SK-N-SH (cell line): ENCODE results near the gene MPEG1. TPM values are rescaled to one million over a fixed set of nuclear protein-coding genes. Genes with fewer than 3 reads are reported as not detected.

Source experiments
- CTCF ChIA-PET: fragments of 300-600, 350-600 bp; formaldehyde crosslinking; extraction: SDS; loops from one replicate; lab custom pipeline; 2021; lab: Yijun Ruan, JAX
- POLR2A ChIA-PET: fragments of 350-600 bp; sonication (Branson Sonifier 250); formaldehyde crosslinking; extraction: SDS; loops from one replicate; lab custom pipeline; 2020; ENCODE audit warnings: antibody characterized with exemption, inconsistent platforms; lab: Yijun Ruan, JAX
- DNase-seq: peaks from one replicate; pipeline ENCODE4 v3.0.0; 2012
- H2AFZ ChIP-seq: fragments of 200-600 bp; sonication (generic); 2 replicates; pipeline ENCODE4 v1.8.1; 2016; ENCODE audit warnings: antibody characterized with exemption, mild to moderate bottlenecking, low read depth
- H3F3A ChIP-seq: fragments of 200-600 bp; sonication (generic); replicated peaks from 2 replicates; pipeline ENCODE3; 2016; ENCODE audit warnings: antibody characterized with exemption, mild to moderate bottlenecking; ENCODE audit not compliant: insufficient read depth
- H3K27ac ChIP-seq, 2 experiments: fragments of 200-500 bp in 1 of 2; fragments of 200-600 bp in 1 of 2; sonication (Bioruptor generic) in 1 of 2; sonication (generic), shearing (Covaris generic) in 1 of 2; 2 replicates each; pipeline versions ENCODE4 v1.5.1 to v1.6.1; 2014 to 2016; ENCODE audit warnings: low read depth in 2 of 2, inconsistent platforms in 1 of 2, low read length in 1 of 2, mild to moderate bottlenecking in 1 of 2, mixed read lengths in 1 of 2
- H3K27me3 ChIP-seq: fragments of 200-600 bp; sonication (generic), shearing (Covaris generic); 2 replicates; pipeline ENCODE4 v1.6.1; 2016; ENCODE audit warnings: mixed run types; ENCODE audit not compliant: insufficient read depth
- H3K36me3 ChIP-seq, 2 experiments: fragments of 200-500 bp in 1 of 2; fragments of 200-600 bp in 1 of 2; sonication (Bioruptor generic) in 1 of 2; sonication (generic) in 1 of 2; replicated peaks in 1 of 2; 2 replicates each; pipeline versions ENCODE3 to v1.5.1; 2014 to 2016; ENCODE audit warnings: low read length in 1 of 2, mild to moderate bottlenecking in 1 of 2; ENCODE audit not compliant: insufficient read depth in 2 of 2, control insufficient read depth in 1 of 2
- H3K4me1 ChIP-seq, 2 experiments: fragments of 200-500 bp in 1 of 2; fragments of 200-600 bp in 1 of 2; sonication (Bioruptor generic) in 1 of 2; sonication (generic), shearing (Covaris generic) in 1 of 2; 2 replicates each; pipeline versions ENCODE4 v1.5.1 to v1.6.1; 2014 to 2016; ENCODE audit warnings: low read depth in 1 of 2, low read length in 1 of 2, mixed run types in 1 of 2; ENCODE audit not compliant: insufficient read depth in 2 of 2, control insufficient read depth in 1 of 2
- H3K4me2 ChIP-seq: fragments of 200-600 bp; sonication (generic), shearing (Covaris generic); 2 replicates; pipeline ENCODE4 v1.6.1; 2017; ENCODE audit warnings: mixed run types
- H3K4me3 ChIP-seq, 2 experiments: fragments of 200-500 bp in 1 of 2; fragments of 200-600 bp in 1 of 2; sonication (Bioruptor generic) in 1 of 2; sonication (generic), shearing (Covaris generic) in 1 of 2; 2 replicates each; pipeline versions ENCODE4 v1.5.1 to v1.8.1; 2014 to 2016; ENCODE audit warnings: low read depth in 2 of 2, inconsistent platforms in 1 of 2, low read length in 1 of 2, mild to moderate bottlenecking in 1 of 2, mixed read lengths in 1 of 2, moderate library complexity in 1 of 2
- H3K79me2 ChIP-seq: fragments of 200-600 bp; sonication (generic); 2 replicates; pipeline ENCODE4 v1.8.1; 2017; ENCODE audit warnings: mild to moderate bottlenecking; ENCODE audit not compliant: insufficient read depth
- H3K9ac ChIP-seq: fragments of 200-600 bp; sonication (generic); 2 replicates; pipeline ENCODE4 v1.6.1; 2017; ENCODE audit warnings: mixed run types
- H3K9me2 ChIP-seq: fragments of 200-600 bp; sonication (generic); 2 replicates; pipeline ENCODE4 v1.6.1; 2017; ENCODE audit warnings: mixed run types
- H3K9me3 ChIP-seq: fragments of 200-600 bp; sonication (generic); 2 replicates; pipeline ENCODE4 v1.6.1; 2017; ENCODE audit warnings: mixed run types, mild to moderate bottlenecking, moderate library complexity
- H4K20me1 ChIP-seq: fragments of 200-600 bp; sonication (generic); 2 replicates; pipeline ENCODE4 v1.6.1; 2017; ENCODE audit warnings: mild to moderate bottlenecking, mixed run types; ENCODE audit not compliant: insufficient read depth
- CHD2 ChIP-seq: fragments of 150-350 bp; IDR thresholded peaks from 2 replicates; pipeline ENCODE4 v1.6.1; 2018; ENCODE audit warnings: low read length; ENCODE audit not compliant: partially characterized antibody
- EP300 ChIP-seq, 2 experiments: IDR thresholded peaks; 2 replicates each; pipeline versions ENCODE4 v1.4.0 to v1.6.1; 2012; ENCODE audit warnings: borderline replicate concordance in 1 of 2, low read depth in 1 of 2, low read length in 1 of 2
- FOSL2 ChIP-seq: IDR thresholded peaks from 2 replicates; pipeline ENCODE4 v1.4.0; 2012; ENCODE audit warnings: low read depth, mild to moderate bottlenecking, moderate library complexity, borderline replicate concordance
- GABPA ChIP-seq: IDR thresholded peaks from 2 replicates; pipeline ENCODE4 v1.4.0; 2012; ENCODE audit warnings: low read depth, mild to moderate bottlenecking
- GATA2 ChIP-seq: sonication (generic); formaldehyde crosslinking; IDR thresholded peaks from 2 replicates; pipeline ENCODE4 v1.5.0; 2020; ENCODE audit warnings: mild to moderate bottlenecking, missing genetic modification reagents
- MEF2A ChIP-seq: IDR thresholded peaks from 2 replicates; pipeline ENCODE4 v1.4.0; 2012; ENCODE audit warnings: low read depth, borderline replicate concordance
- NRF1 ChIP-seq: IDR thresholded peaks from 2 replicates; pipeline ENCODE4 v1.6.1; 2012; ENCODE audit warnings: low read depth, mild to moderate bottlenecking, low read length
- RCOR1 ChIP-seq: fragments of 150-350 bp; IDR thresholded peaks from 2 replicates; pipeline ENCODE4 v1.6.1; 2017; ENCODE audit warnings: antibody characterized with exemption, low read length
- RFX5 ChIP-seq: IDR thresholded peaks from 2 replicates; pipeline ENCODE4 v1.6.1; 2012; ENCODE audit warnings: mild to moderate bottlenecking, improper control_type of control experiment, low read length
- RXRA ChIP-seq: IDR thresholded peaks from 2 replicates; pipeline ENCODE4 v1.4.0; 2012; ENCODE audit warnings: low read depth, mild to moderate bottlenecking, borderline replicate concordance
- SIN3A ChIP-seq: IDR thresholded peaks from 2 replicates; pipeline ENCODE4 v1.6.1; 2012; ENCODE audit warnings: low read depth, mild to moderate bottlenecking, low read length, moderate library complexity, borderline replicate concordance
- YY1 ChIP-seq: IDR thresholded peaks from 2 replicates; pipeline ENCODE4 v1.4.0; 2012; ENCODE audit warnings: low read depth, mild to moderate bottlenecking
- WGBS: methylation state at CpG from one replicate; pipeline ENCODE4 v1.1.6; 2017; ENCODE audit warnings: low lambda C conversion rate; 5-methylcytosine and 5-hydroxymethylcytosine counted together
- polyA plus RNA-seq, 3 experiments: library from polyadenylated mRNA; depleted of rRNA; stranded (reverse); fragments of >200 nt; gene quantifications; 2 replicates each; pipeline ENCODE4 v1.2.3, GENCODE V29; 2012
- TF ChIP-seq, protein P1 (sequence below): IDR thresholded peaks from 2 replicates; pipeline ENCODE4 v1.4.0; 2012; ENCODE audit warnings: low read depth, borderline replicate concordance
- TF ChIP-seq, protein P2 (sequence below): IDR thresholded peaks from 2 replicates; pipeline ENCODE4; 2012
- TF ChIP-seq, protein P3 (sequence below): IDR thresholded peaks from 2 replicates; pipeline ENCODE4 v1.6.1; 2012; ENCODE audit warnings: mild to moderate bottlenecking, low read depth, low read length, moderate library complexity

The MPEG1 gene
- polyA plus RNA-seq, 1 of the 3 experiments (the other 2 are of a cell fraction), result not detected

DNA sequence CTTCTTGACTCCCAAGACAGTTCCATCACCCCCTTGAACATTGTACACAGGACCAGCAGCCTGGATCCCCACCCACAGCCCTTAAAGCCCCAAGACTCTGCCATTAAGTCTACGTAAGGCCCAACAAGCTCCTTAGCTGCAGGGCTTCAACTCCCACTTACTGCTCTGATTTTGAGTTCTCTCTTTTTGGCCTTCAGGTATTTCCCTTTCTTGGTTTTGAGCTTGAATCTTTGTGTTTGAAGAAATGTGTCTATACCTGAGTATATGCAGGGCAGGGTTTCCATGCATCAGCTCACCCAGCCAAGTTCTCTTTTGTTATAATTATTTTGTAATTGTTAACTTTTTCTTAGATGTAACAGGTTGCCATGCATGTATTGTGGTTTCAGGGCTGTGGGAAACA, 10.4 kb upstream of the MPEG1 start:
- H3K27ac ChIP-seq, result no peak overlapping the region
- H3K4me3 ChIP-seq, result no peak overlapping the region
- no peak overlapping the region for H2AFZ ChIP-seq
- H3F3A ChIP-seq, result no peaks in the 10 kb centered on the region
- TF ChIP-seq CHD2 (no peak), NRF1 (no peak), GATA2 (no peak), FOSL2 (no peak), SIN3A (no peak), GABPA (no peak), RCOR1 (no peak), RXRA (no peak), MEF2A (no peak), EP300 (IDR thresholded peaks at IDR 0.05; ENCODE audit: borderline replicate concordance in 1 of 2, low read depth in 1 of 2, low read length in 1 of 2) (no peak), YY1 (no peak), RFX5 (no peak)
- TF ChIP-seq, protein P1, sequence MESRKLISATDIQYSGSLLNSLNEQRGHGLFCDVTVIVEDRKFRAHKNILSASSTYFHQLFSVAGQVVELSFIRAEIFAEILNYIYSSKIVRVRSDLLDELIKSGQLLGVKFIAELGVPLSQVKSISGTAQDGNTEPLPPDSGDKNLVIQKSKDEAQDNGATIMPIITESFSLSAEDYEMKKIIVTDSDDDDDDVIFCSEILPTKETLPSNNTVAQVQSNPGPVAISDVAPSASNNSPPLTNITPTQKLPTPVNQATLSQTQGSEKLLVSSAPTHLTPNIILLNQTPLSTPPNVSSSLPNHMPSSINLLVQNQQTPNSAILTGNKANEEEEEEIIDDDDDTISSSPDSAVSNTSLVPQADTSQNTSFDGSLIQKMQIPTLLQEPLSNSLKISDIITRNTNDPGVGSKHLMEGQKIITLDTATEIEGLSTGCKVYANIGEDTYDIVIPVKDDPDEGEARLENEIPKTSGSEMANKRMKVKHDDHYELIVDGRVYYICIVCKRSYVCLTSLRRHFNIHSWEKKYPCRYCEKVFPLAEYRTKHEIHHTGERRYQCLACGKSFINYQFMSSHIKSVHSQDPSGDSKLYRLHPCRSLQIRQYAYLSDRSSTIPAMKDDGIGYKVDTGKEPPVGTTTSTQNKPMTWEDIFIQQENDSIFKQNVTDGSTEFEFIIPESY, result no peak
- TF ChIP-seq, protein P2, sequence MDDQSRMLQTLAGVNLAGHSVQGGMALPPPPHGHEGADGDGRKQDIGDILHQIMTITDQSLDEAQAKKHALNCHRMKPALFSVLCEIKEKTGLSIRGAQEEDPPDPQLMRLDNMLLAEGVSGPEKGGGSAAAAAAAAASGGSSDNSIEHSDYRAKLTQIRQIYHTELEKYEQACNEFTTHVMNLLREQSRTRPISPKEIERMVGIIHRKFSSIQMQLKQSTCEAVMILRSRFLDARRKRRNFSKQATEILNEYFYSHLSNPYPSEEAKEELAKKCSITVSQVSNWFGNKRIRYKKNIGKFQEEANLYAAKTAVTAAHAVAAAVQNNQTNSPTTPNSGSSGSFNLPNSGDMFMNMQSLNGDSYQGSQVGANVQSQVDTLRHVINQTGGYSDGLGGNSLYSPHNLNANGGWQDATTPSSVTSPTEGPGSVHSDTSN, result no peak
- TF ChIP-seq, protein P3, sequence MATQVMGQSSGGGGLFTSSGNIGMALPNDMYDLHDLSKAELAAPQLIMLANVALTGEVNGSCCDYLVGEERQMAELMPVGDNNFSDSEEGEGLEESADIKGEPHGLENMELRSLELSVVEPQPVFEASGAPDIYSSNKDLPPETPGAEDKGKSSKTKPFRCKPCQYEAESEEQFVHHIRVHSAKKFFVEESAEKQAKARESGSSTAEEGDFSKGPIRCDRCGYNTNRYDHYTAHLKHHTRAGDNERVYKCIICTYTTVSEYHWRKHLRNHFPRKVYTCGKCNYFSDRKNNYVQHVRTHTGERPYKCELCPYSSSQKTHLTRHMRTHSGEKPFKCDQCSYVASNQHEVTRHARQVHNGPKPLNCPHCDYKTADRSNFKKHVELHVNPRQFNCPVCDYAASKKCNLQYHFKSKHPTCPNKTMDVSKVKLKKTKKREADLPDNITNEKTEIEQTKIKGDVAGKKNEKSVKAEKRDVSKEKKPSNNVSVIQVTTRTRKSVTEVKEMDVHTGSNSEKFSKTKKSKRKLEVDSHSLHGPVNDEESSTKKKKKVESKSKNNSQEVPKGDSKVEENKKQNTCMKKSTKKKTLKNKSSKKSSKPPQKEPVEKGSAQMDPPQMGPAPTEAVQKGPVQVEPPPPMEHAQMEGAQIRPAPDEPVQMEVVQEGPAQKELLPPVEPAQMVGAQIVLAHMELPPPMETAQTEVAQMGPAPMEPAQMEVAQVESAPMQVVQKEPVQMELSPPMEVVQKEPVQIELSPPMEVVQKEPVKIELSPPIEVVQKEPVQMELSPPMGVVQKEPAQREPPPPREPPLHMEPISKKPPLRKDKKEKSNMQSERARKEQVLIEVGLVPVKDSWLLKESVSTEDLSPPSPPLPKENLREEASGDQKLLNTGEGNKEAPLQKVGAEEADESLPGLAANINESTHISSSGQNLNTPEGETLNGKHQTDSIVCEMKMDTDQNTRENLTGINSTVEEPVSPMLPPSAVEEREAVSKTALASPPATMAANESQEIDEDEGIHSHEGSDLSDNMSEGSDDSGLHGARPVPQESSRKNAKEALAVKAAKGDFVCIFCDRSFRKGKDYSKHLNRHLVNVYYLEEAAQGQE, result no peak
- H3K27me3 ChIP-seq, result no peaks in the 10 kb centered on the region
- no peaks in the 10 kb centered on the region for H4K20me1 ChIP-seq
- ChIA-PET POLR2A (no interaction called here), CTCF (interaction anchor here (1.0 kb wide), 2 partner anchors 17 to 457 kb away, joined by 3 to 5 read pairs; no protein-coding TSS in a partner anchor)
- no peak overlapping the region for H3K4me2 ChIP-seq
- no peaks in the 10 kb centered on the region for H3K4me1 ChIP-seq
- H3K9me3 ChIP-seq, result no peaks in the 10 kb centered on the region
- no peaks in the 10 kb centered on the region for H3K36me3 ChIP-seq
- no peaks in the 10 kb centered on the region for H3K9me2 ChIP-seq
- DNase-seq, result no peak
- 64% methylated on average over 1 of the region's 1 CpG for WGBS
- H3K79me2 ChIP-seq, result no peaks in the 10 kb centered on the region
- no peak overlapping the region for H3K9ac ChIP-seq
